Activated CD8-positive, alpha-beta memory T cell treated with anti-CD3 and anti-CD28 coated beads, Interleukin-2, amount 50 U/mL, for 1 hour (primary cell): Measurements from ENCODE around the gene APMAP.
"Not testable (repeated sequence)": the region's sequence is repeated elsewhere in the genome, so short reads cannot be mapped to it uniquely, and the experiment has no call there.

Source experiments
- DNase-seq: peaks from one replicate; pipeline ENCODE4 v3.0.0-alpha.2; 2020; ENCODE audit errors: extremely low read depth

The APMAP gene

DNA sequence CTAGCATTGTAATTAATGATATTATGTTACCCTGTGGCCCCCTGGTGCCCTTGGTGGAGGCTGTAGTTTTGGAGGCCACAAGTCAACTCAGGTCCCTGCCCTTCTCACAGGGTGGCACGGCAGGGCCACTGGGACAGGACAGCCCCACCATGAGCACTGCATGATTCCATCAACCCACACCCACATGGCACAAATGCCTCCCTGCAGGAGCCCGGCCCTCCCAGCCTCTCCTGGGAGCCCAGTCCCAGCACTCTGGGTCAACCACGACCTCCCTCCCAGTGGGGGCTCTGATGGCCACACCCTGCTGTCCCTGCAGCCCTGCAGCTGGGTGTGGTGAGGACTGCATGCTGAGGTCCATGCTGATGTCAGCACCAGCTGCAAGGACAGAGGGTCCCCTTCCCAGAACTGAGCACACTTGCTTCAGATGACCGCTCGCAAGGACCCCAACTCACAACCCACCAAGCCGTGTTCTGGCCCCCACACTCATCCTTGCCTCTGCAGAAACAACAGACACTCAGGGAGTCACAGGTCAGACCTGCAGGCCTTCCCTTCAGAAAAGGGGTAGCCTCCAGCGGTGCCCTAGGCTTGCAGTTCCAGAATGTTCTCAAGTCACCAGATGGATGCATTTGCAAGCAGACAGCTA is 59.2 kb downstream of the APMAP start:
- no peak for DNase-seq

GRCh38 chr20:24931893-24932292 is 60.7 kb downstream of the APMAP start:
- not testable (repeated sequence) for DNase-seq

DNA sequence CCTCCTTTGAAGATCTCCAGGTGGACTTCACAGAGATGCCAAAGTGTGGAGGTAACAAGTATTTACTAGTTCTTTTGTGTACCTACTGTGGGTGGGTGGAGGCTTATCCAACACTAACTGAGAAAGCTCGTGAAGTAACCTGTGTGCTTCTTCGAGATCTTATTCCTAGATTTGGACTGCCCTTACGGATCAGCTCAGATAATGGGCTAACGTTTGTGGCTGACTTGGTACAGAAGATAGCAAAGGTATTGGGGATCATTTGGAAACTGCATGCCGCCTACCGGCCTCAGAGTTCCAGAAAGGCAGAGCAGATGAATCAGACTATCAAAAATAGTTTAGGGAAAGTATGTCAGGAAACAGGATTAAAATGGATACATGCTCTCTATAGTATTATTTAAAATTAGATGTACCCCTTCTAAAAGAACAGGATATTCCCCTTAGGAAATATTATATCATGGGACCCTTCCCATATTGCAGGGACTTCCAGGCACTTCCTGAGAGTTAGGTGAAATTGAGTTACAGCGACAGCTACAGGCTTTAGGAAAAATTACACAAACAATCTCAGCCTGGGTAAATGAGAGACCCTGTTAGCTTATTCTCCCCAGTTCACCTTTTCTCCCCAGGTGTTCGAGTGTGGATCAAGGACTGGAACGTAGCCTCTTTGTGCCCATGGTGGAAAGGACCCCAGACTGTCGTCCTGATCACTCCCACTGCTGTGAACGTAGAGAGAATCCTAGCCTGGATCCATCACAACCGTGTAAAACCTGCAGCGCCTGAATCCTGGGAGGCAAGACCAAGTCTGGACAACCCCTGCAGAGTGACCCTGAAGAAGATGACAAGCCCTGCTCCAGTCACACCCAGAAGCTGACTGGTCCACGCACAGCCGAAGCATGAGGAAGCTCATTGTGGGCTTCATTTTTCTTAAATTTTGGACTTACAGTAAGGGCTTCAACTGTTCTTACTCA is 61.5 kb downstream of the APMAP start:
- not testable (repeated sequence) for DNase-seq

- DNase-seq = not testable (repeated sequence)
These were observed 62.5 kb downstream of the APMAP start for GRCh38 chr20:24929867-24930723.

DNA sequence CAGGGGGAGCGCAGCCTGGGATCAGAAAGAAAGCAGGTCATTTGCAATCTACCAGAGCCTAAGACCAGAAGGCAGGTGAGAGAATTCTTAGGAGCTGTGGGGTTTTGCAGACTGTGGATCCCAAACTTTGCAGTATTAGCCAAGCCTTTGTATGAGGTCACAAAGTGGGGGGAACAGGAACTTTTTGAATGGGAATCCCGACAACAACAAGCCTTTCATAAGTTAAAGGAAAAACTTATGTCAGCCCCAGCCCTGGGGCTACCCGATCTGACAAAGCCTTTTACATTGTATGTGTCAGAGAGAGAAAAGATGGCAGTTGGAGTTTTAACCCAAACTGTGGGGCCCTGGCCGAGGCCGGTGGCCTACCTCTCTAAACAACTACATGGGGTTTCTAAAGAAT is 63.3 kb downstream of the APMAP start:
- not testable (repeated sequence) for DNase-seq

DNA sequence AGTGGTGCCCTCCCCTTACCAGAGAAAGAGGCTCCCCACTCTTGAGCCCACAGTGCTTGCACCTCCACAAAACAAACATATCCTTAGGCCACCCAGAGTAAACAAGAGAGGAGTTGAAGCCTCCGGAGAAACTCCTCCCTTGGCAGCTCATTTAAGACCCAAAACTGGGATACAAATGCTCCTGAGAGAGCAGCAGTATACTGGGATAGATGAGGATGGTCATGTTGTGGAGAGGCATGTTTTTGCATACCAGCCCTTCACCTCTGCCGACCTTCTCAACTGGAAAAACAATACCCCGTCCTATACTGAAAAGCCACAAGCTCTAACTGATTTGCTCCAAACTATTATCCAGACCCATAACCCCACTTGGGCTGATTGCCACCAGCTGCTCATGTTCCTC is 71.8 kb downstream of the APMAP start:
- not testable (repeated sequence) for DNase-seq

- DNase-seq = not testable (repeated sequence)
These were observed 72.9 kb downstream of the APMAP start for GRCh38 chr20:24919665-24920064.

GRCh38 chr20:24918579-24919566 is 73.7 kb downstream of the APMAP start:
- DNase-seq = no peak

- no peak for DNase-seq
These were observed 74.6 kb downstream of the APMAP start for GRCh38 chr20:24917797-24918578.

- DNase-seq = no peak
These were observed 75.5 kb downstream of the APMAP start for GRCh38 chr20:24917056-24917455.

- no peak for DNase-seq
These were observed 76.1 kb downstream of the APMAP start for GRCh38 chr20:24916412-24916811.

DNA sequence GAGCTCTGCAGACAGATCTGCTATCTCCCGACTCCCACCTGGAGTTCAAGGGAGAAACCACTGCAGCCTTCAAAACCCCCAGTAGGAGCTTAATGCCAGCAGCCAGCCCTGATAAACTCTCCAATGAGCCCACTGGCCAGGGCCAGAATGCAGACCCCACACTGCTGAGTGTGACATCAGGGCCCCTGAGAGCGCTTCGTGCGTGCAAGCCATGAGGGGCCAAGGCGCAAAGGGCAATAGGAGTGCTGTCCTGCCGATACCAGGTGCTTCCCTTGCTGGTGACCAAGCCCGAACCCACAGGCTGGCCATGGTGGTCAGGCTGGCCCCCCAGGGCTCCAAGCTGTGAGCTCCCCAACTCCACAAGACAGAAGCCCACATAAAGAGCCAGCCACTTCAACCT is 76.7 kb downstream of the APMAP start:
- DNase-seq = no peak

DNA sequence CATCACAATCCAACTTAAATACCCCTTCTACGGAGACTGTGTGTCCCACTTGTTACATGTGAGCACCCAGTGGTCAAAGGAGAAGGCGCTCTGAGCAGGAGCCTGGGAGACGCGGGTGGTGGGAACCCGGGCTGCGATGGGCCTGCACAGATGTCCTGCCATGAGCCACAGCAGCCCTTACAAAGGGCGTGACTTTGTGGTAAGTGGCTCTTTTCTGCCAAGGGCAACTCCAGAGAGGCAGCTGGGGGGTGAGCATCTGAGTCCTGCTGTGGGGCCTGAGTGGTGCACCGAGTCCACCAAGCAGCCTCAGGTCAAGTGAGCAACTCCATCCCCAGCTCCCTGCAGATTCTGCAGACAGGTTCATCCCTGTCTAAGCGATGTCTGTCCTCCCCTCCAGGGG is 77.1 kb downstream of the APMAP start:
- DNase-seq = no peak

DNA sequence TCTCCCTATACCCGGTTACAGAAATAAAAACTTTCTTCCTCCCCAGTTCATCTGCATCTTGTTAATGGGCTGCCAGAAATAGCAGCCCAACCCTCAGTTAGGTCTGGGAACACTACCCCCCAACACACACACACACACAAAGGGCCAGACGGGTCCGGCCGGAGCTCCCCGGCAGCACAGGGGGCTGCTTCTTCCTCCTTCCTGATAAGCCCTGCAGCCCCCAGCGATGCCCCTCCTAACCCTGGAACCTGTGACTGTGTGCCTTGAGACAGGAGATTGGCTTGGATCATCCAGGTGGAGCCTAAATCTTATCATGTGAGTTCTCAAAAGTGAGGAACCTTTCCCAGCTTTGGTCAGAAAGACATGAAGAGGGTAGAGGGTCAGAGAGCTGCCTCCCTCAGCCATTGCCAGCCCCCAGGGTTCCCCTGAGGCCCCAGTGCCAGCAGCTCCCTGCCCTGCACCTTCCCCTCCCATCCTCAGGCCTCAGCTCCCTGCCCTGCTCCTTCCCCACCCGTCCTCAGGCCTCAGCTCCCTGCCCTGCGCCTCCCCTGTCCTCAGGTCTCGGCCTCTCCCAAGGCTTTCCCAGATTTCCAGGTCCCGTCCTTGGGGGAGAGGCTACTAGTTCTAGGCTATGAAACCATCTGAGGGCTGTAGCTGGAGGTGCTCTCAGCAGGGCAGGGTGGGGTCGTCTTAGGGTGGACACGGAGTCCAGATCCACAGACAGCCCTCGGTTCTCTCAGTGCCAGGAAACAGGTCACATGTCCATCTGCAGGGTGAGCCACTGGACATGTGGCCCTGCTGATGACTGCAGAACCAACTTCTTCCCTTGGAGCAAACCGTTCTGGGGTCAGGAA is 77.9 kb downstream of the APMAP start:
- no peak for DNase-seq

GRCh38 chr20:24913076-24913628 is 79.4 kb downstream of the APMAP start:
- DNase-seq = no peak
